Thymus (tissue), 11 donors: Measurements from ENCODE around the gene FLNC. TPM values are rescaled to one million over a fixed set of nuclear protein-coding genes. Genes with fewer than 3 reads are reported as not detected.

Source experiments
- DNase-seq, 9 donors: peaks; one replicate each; pipeline ENCODE4 v3.0.0-alpha.2; 2013; ENCODE audit warnings: low spot score in 9 of 9, low read depth in 6 of 9, missing footprints in 1 of 9
- H3K27ac ChIP-seq, 2 donors: one replicate each; pipeline ENCODE4 v1.5.1; 2013; ENCODE audit warnings: control low read depth in 1 of 2, low read depth in 1 of 2, low read length in 1 of 2, mild to moderate bottlenecking in 1 of 2, moderate library complexity in 1 of 2
- H3K27me3 ChIP-seq, 2 donors: one replicate each; pipeline ENCODE4 v1.5.1; 2013; ENCODE audit warnings: low read length in 1 of 2; ENCODE audit not compliant: control insufficient read depth in 2 of 2, insufficient read depth in 1 of 2
- H3K36me3 ChIP-seq, 2 donors: one replicate each; pipeline ENCODE4 v1.5.1; 2013; ENCODE audit warnings: low read length in 1 of 2, mild to moderate bottlenecking in 1 of 2, moderate library complexity in 1 of 2; ENCODE audit not compliant: control insufficient read depth in 2 of 2, insufficient read depth in 2 of 2
- H3K4me1 ChIP-seq, 2 donors: one replicate each; pipeline ENCODE4 v1.5.1; 2013; ENCODE audit warnings: low read length in 2 of 2; ENCODE audit not compliant: control insufficient read depth in 2 of 2, insufficient read depth in 2 of 2
- H3K4me3 ChIP-seq, 2 donors: one replicate each; pipeline ENCODE4 v1.5.1; 2013; ENCODE audit warnings: low read length in 2 of 2, control low read depth in 1 of 2, mild to moderate bottlenecking in 1 of 2
- H3K9me3 ChIP-seq, 2 donors: one replicate each; pipeline ENCODE4 v1.5.1; 2013; ENCODE audit warnings: low read length in 1 of 2, mild to moderate bottlenecking in 1 of 2; ENCODE audit not compliant: control insufficient read depth in 2 of 2, insufficient read depth in 1 of 2
- WGBS: extraction: QIAGEN DNeasy Blood & Tissue Kit; methylation state at CpG from one replicate; pipeline ENCODE4 v1.1.7; 2013; 5-methylcytosine and 5-hydroxymethylcytosine counted together
- polyA plus RNA-seq: library from polyadenylated mRNA; stranded (reverse); fragments of 200-250 nt; gene quantifications from one replicate; pipeline ENCODE4 v1.2.3, GENCODE V29; 2013
- total RNA-seq: library from RNA; stranded (reverse); fragments of 120-200 nt; gene quantifications from one replicate; pipeline ENCODE4 v1.2.4, GENCODE V29; 2013
- donor health status: healthy.

Gene FLNC
- total and polyA plus RNA-seq, 2 donors = 0.71 to 0.96 TPM

- DNase-seq = no peak
- H3K4me1 ChIP-seq = peaks cover 0 to 9% of the 10 kb centered on the region in 2 donors
- no peak overlapping the region for H3K27ac ChIP-seq
- H3K36me3 ChIP-seq = no peaks in the 10 kb centered on the region
- H3K27me3 ChIP-seq = peaks cover 0 to 14% of the 10 kb centered on the region in 2 donors
- H3K9me3 ChIP-seq = no peaks in the 10 kb centered on the region
- no peak overlapping the region for H3K4me3 ChIP-seq
- WGBS = 96% methylated on average over 5 of the region's 5 CpGs
These were observed 46.4 kb downstream of the FLNC start for GRCh38 chr7:128876586-128876977.

- Histone ChIP-seq H3K36me3 (no peaks in the 10 kb centered on the region), H3K27me3 (peaks cover 0 to 11% of the 10 kb centered on the region in 2 donors), H3K4me3 (no peak overlapping the region), H3K27ac (no peak overlapping the region), H3K4me1 (peaks cover 0 to 9% of the 10 kb centered on the region in 2 donors), H3K9me3 (no peaks in the 10 kb centered on the region)
- 97% methylated on average over 32 of the region's 32 CpGs for WGBS
- no peak for DNase-seq
These were observed 47.0 kb downstream of the FLNC start for GRCh38 chr7:128876978-128877755.

- no peak overlapping the region for H3K4me3 ChIP-seq
- DNase-seq = no peak
- H3K36me3 ChIP-seq = no peaks in the 10 kb centered on the region
- peaks cover 0 to 9% of the 10 kb centered on the region in 2 donors for H3K4me1 ChIP-seq
- no peak overlapping the region for H3K27ac ChIP-seq
- H3K27me3 ChIP-seq = peaks cover 0 to 6% of the 10 kb centered on the region in 2 donors
- 67% methylated on average over 4 of the region's 4 CpGs for WGBS
- H3K9me3 ChIP-seq = no peaks in the 10 kb centered on the region
These were observed 47.5 kb downstream of the FLNC start for GRCh38 chr7:128877756-128878120.

GRCh38 chr7:128878226-128879105 is 48.3 kb downstream of the FLNC start:
- H3K36me3 ChIP-seq = no peaks in the 10 kb centered on the region
- peaks cover 0 to under 1% of the 10 kb centered on the region in 2 donors for H3K9me3 ChIP-seq
- no peak for DNase-seq
- 96% methylated on average over 14 of the region's 14 CpGs for WGBS
- H3K4me1 ChIP-seq = peaks cover 0 to 6% of the 10 kb centered on the region in 2 donors
- no peak overlapping the region for H3K27ac ChIP-seq
- H3K4me3 ChIP-seq = no peak overlapping the region
- peaks cover 0 to 6% of the 10 kb centered on the region in 2 donors for H3K27me3 ChIP-seq

- Histone ChIP-seq H3K27me3 (peaks cover 0 to 9% of the 10 kb centered on the region in 2 donors), H3K9me3 (peaks cover 0 to 3% of the 10 kb centered on the region in 2 donors), H3K4me1 (peaks cover 0 to 6% of the 10 kb centered on the region in 2 donors), H3K36me3 (no peaks in the 10 kb centered on the region), H3K27ac (no peak overlapping the region), H3K4me3 (no peak overlapping the region)
- WGBS = 93% methylated on average over 19 of the region's 19 CpGs
- DNase-seq = no peak
These were observed 49.3 kb downstream of the FLNC start for GRCh38 chr7:128879461-128879938.

- no peak overlapping the region for H3K4me3 ChIP-seq
- peaks cover 0 to 9% of the 10 kb centered on the region in 2 donors for H3K27me3 ChIP-seq
- H3K9me3 ChIP-seq = peaks cover 0 to 3% of the 10 kb centered on the region in 2 donors
- H3K36me3 ChIP-seq = no peaks in the 10 kb centered on the region
- no peak overlapping the region for H3K27ac ChIP-seq
- WGBS = 57% methylated on average over 31 of the region's 31 CpGs
- peak in 1 of 9 donors; percentile 21 for DNase-seq
- peaks cover 0 to 6% of the 10 kb centered on the region in 2 donors for H3K4me1 ChIP-seq
These were observed 49.9 kb downstream of the FLNC start for GRCh38 chr7:128879939-128880746.

GRCh38 chr7:128880791-128881457 is 50.7 kb downstream of the FLNC start:
- Histone ChIP-seq H3K27ac (no peak overlapping the region), H3K36me3 (no peaks in the 10 kb centered on the region), H3K9me3 (peaks cover 0 to 3% of the 10 kb centered on the region in 2 donors), H3K4me3 (no peak overlapping the region), H3K4me1 (peaks cover 0 to 6% of the 10 kb centered on the region in 2 donors), H3K27me3 (peaks cover 0 to 9% of the 10 kb centered on the region in 2 donors)
- no peak for DNase-seq
- 92% methylated on average over 11 of the region's 11 CpGs for WGBS

GRCh38 chr7:128881458-128882125 is 51.4 kb downstream of the FLNC start:
- no peak for DNase-seq
- Histone ChIP-seq H3K9me3 (peaks cover 0 to 3% of the 10 kb centered on the region in 2 donors), H3K27me3 (peaks cover 0 to 12% of the 10 kb centered on the region in 2 donors), H3K4me1 (peaks cover 0 to 6% of the 10 kb centered on the region in 2 donors), H3K4me3 (no peak overlapping the region), H3K36me3 (no peaks in the 10 kb centered on the region), H3K27ac (no peak overlapping the region)
- WGBS = 93% methylated on average over 10 of the region's 10 CpGs
